Heart left ventricle (tissue), 16 donors: ENCODE data around the gene UGDH. TPM values are rescaled to one million over a fixed set of nuclear protein-coding genes. Genes with fewer than 3 reads are reported as not detected.

ENCODE experiments used
- ATAC-seq, 4 donors: fragments of 200-7000 bp; cut with Tn5 transposase; one replicate each; pipeline ENCODE4 v1.9.1; 2020 to 2022; ENCODE audit warnings: moderate library complexity in 4 of 4, mild to moderate bottlenecking in 3 of 4, moderate number of reproducible peaks in 1 of 4
- DNase-seq, 5 donors: peaks; one replicate each; pipeline ENCODE4 v3.0.0-alpha.2; 2020
- H3K27ac ChIP-seq, 12 donors: fragments of 200-600 bp; sonication (generic) in 4 of 12; one replicate each; pipeline versions ENCODE4 v1.5.0 to v1.8.0; 2016 to 2022; ENCODE audit warnings: mild to moderate bottlenecking in 2 of 12
- H3K27me3 ChIP-seq, 9 donors: fragments of 200-600 bp; sonication (generic) in 2 of 9; one replicate each; pipeline versions ENCODE4 v1.5.1 to v1.8.0; 2016 to 2022; ENCODE audit warnings: mild to moderate bottlenecking in 3 of 9
- H3K36me3 ChIP-seq, 9 donors: fragments of 200-600 bp; sonication (generic) in 2 of 9; one replicate each; pipeline versions ENCODE4 v1.5.0 to v1.8.0; 2018 to 2022; ENCODE audit warnings: mild to moderate bottlenecking in 2 of 9
- H3K4me1 ChIP-seq, 12 donors: fragments of 200-600 bp; sonication (generic) in 4 of 12; one replicate each; pipeline versions ENCODE4 v1.5.0 to v1.8.0; 2016 to 2022; ENCODE audit warnings: mild to moderate bottlenecking in 3 of 12
- H3K4me3 ChIP-seq, 12 donors: fragments of 200-600 bp; sonication (generic) in 4 of 12; one replicate each; pipeline versions ENCODE4 v1.5.0 to v1.8.0; 2017 to 2022; ENCODE audit warnings: mild to moderate bottlenecking in 9 of 12, moderate library complexity in 4 of 12
- H3K9me3 ChIP-seq, 12 donors: fragments of 200-600 bp; sonication (generic) in 4 of 12; one replicate each; pipeline versions ENCODE4 v1.5.0 to v1.8.0; 2016 to 2022; ENCODE audit warnings: mild to moderate bottlenecking in 1 of 12
- POLR2A ChIP-seq, 2 donors: fragments of 450-650 bp; IDR thresholded peaks; one replicate each; pipeline ENCODE4 v1.6.1; 2017; ENCODE audit warnings: antibody characterized with exemption in 2 of 2, mild to moderate bottlenecking in 2 of 2, moderate library complexity in 2 of 2
- WGBS, 4 donors: extraction: QIAGEN DNeasy Blood & Tissue Kit in 2 of 4; methylation state at CpG; one replicate each; pipeline versions ENCODE4 v1.1.5 to v1.1.7; 2013 to 2018; 5-methylcytosine and 5-hydroxymethylcytosine counted together
- intact Hi-C, 10 donors: fragments of 100-400 bp; cut with DNase I; formaldehyde crosslinking; loops; one replicate each; pipeline versions ENCODE4 v1.11.1 to v1.14.2; 2022
- polyA plus RNA-seq, 2 donors: library from polyadenylated mRNA; stranded (reverse); fragments of 200-250 nt; gene quantifications; one replicate each; pipeline ENCODE4 v1.2.3, GENCODE V29; 2013
- total RNA-seq, 9 donors: library from RNA; depleted of rRNA in 2 of 9; stranded (reverse); fragments of >200 nt in 2 of 9; fragmentation: NEBNext Ultra II Directional in 3 of 9; extraction: Animal tissue kit (Norgen Biotek cat#: 25700) in 3 of 9; gene quantifications; one replicate each; pipeline versions ENCODE4 v1.1.0 to v1.2.4, GENCODE V29; 2016 to 2023
- TF ChIP-seq, protein P1 (sequence below), 12 donors: fragments of 200-600 bp; sonication (generic) in 4 of 12; IDR thresholded peaks; one replicate each; pipeline versions ENCODE4 v1.5.0 to v1.8.0; 2018 to 2022; ENCODE audit warnings: antibody characterized with exemption in 12 of 12, mild to moderate bottlenecking in 5 of 12
- donor health status: ischemic (EF 13 %, LVEDD 7.1; RV severe dilation, severe dysfunction).
- donor health status: healthy with polysubstance abuse.
- donor health status: DM: no; HTN: yes; CAD: no.
- donor health status: DM: no; HTN: no; CAD: no.
- donor health status: ischemic (EF 25% LVEDD 6.9; RV normal size, moderate dysfunction).
- donor health status: ischemic (EF 25% LVEDD 5.7; RV mildly dilated, moderate dysfunction).
- donor health status: healthy.
- donor health status: DM: yes; HTN: yes; CAD: no.
- donor health status: ischemic (EF 35%, LVEDD 5.7; RV mildly dilated, moderate dysfunction).
- donor health status: nonischemic (EF 11% LVEDD 7.7; RV severe dilation, severe dysfunction).
- donor health status: DM: yes; HTN: yes; CAD: no.
- donor health status: PGD.
- donor health status: ischemic (EF 29% LVEDD 5.4; RV normal size, mild dysfunction).
- donor health status: nonischemic (EF 23%, LVEDD 6.1; RV moderate dilation, normal function).

Gene UGDH
- total and polyA plus RNA-seq, 11 donors: 2.3 to 28.6 (median 16.5) TPM

DNA sequence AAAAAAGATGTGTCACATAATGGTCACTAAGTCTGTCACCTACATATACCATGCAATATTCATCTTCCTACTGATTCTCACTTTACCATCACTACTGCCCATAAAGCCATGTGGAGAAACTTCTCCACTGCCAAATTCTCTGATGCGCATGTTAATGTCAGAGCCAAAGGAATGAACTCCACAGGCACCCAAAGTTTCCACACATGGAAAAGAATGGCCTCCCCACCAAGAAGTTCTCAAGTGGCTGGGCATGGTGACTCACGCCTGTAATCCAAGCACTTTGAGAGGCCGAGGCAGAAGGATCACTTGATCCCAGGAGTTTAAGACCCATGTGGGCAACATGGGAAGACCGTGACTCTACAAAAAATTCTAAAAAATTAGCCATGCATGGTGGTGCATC lies 43.8 kb upstream of the UGDH start:
- Histone ChIP-seq H3K9me3 (no peaks in the 10 kb centered on the region), H3K36me3 (peaks cover 0 to 31% (median 17%) of the 10 kb centered on the region in 9 donors), H3K4me1 (no peaks in the 10 kb centered on the region), H3K27me3 (no peaks in the 10 kb centered on the region), H3K27ac (no peak overlapping the region), H3K4me3 (no peak overlapping the region)
- ATAC-seq: no peak
- 93 to 98% (median 97%) methylated on average over 4 of the region's 4 CpGs for WGBS, 4 donors
- intact Hi-C loops: no loop called here
- no peak for DNase-seq
- no peak for TF ChIP-seq POLR2A (IDR thresholded peaks at IDR 0.05)
- TF ChIP-seq, protein P1, sequence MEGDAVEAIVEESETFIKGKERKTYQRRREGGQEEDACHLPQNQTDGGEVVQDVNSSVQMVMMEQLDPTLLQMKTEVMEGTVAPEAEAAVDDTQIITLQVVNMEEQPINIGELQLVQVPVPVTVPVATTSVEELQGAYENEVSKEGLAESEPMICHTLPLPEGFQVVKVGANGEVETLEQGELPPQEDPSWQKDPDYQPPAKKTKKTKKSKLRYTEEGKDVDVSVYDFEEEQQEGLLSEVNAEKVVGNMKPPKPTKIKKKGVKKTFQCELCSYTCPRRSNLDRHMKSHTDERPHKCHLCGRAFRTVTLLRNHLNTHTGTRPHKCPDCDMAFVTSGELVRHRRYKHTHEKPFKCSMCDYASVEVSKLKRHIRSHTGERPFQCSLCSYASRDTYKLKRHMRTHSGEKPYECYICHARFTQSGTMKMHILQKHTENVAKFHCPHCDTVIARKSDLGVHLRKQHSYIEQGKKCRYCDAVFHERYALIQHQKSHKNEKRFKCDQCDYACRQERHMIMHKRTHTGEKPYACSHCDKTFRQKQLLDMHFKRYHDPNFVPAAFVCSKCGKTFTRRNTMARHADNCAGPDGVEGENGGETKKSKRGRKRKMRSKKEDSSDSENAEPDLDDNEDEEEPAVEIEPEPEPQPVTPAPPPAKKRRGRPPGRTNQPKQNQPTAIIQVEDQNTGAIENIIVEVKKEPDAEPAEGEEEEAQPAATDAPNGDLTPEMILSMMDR (IDR thresholded peaks at IDR 0.05): no peak

- ATAC-seq (no peak), DNase-seq (no peak)
- TF ChIP-seq, protein P1 (IDR thresholded peaks at IDR 0.05): no peak
- no peak for TF ChIP-seq POLR2A (IDR thresholded peaks at IDR 0.05)
- H3K9me3 ChIP-seq: no peaks in the 10 kb centered on the region
- 94 to 97% (median 95%) methylated on average over 4 of the region's 4 CpGs for WGBS, 4 donors
- H3K27me3 ChIP-seq: no peaks in the 10 kb centered on the region
- H3K36me3 ChIP-seq: peaks cover 0 to 46% (median 26%) of the 10 kb centered on the region in 9 donors
- H3K27ac ChIP-seq: no peak overlapping the region
- intact Hi-C loops: no loop called here
- H3K4me1 ChIP-seq: no peaks in the 10 kb centered on the region
- no peak overlapping the region for H3K4me3 ChIP-seq
These were observed 42.0 kb upstream of the UGDH start for GRCh38 chr4:39569209-39569608.

DNA sequence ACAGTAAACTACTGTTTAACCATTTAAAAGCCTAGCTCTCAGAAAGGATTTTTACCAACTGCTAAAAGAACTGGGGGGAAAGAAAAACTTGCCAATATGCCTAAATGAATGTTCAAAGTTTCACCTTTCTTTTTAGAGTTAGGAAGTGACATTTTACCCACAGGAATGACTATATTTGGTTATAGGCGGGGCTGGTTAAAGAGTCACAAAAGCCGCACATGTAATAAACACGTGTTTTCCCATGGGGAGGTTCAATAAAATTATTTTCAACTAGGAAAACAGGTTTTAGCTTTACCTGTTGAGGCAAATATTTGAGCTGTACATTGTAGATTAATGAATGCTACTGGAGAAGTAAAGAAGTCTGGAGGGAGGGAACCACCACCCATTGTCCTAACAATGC lies 41.6 kb upstream of the UGDH start:
- H3K27ac ChIP-seq: no peak overlapping the region
- TF ChIP-seq POLR2A (IDR thresholded peaks at IDR 0.05): no peak
- TF ChIP-seq, protein P1 (IDR thresholded peaks at IDR 0.05): no peak
- intact Hi-C loops: no loop called here
- H3K4me3 ChIP-seq: no peak overlapping the region
- 72 to 81% (median 78%) methylated on average over 3 of the region's 3 CpGs for WGBS, 4 donors
- H3K9me3 ChIP-seq: no peaks in the 10 kb centered on the region
- no peaks in the 10 kb centered on the region for H3K27me3 ChIP-seq
- no peak for ATAC-seq
- no peak for DNase-seq
- H3K36me3 ChIP-seq: peaks cover 0 to 50% (median 26%) of the 10 kb centered on the region in 9 donors
- no peaks in the 10 kb centered on the region for H3K4me1 ChIP-seq

GRCh38 chr4:39565878-39566600 lies 38.8 kb upstream of the UGDH start:
- H3K36me3 ChIP-seq: peaks cover 0 to 47% (median 15%) of the 10 kb centered on the region in 9 donors
- intact Hi-C loops: no loop called here
- ATAC-seq (peak in 1 of 4 donors; percentile 82), DNase-seq (no peak)
- H3K4me1 ChIP-seq: no peaks in the 10 kb centered on the region
- TF ChIP-seq, protein P1 (IDR thresholded peaks at IDR 0.05): no peak
- H3K27me3 ChIP-seq: no peaks in the 10 kb centered on the region
- H3K9me3 ChIP-seq: no peaks in the 10 kb centered on the region
- no peak overlapping the region for H3K27ac ChIP-seq
- H3K4me3 ChIP-seq: no peak overlapping the region
- WGBS, 4 donors: 94 to 98% (median 96%) methylated on average over 6 of the region's 6 CpGs
